ENCODE measurements around the gene SHC2.
"Not testable (repeated sequence)": the region's sequence is repeated elsewhere in the genome, so short reads cannot be mapped to it uniquely, and the experiment has no call there.

SHC2 gene

DNA sequence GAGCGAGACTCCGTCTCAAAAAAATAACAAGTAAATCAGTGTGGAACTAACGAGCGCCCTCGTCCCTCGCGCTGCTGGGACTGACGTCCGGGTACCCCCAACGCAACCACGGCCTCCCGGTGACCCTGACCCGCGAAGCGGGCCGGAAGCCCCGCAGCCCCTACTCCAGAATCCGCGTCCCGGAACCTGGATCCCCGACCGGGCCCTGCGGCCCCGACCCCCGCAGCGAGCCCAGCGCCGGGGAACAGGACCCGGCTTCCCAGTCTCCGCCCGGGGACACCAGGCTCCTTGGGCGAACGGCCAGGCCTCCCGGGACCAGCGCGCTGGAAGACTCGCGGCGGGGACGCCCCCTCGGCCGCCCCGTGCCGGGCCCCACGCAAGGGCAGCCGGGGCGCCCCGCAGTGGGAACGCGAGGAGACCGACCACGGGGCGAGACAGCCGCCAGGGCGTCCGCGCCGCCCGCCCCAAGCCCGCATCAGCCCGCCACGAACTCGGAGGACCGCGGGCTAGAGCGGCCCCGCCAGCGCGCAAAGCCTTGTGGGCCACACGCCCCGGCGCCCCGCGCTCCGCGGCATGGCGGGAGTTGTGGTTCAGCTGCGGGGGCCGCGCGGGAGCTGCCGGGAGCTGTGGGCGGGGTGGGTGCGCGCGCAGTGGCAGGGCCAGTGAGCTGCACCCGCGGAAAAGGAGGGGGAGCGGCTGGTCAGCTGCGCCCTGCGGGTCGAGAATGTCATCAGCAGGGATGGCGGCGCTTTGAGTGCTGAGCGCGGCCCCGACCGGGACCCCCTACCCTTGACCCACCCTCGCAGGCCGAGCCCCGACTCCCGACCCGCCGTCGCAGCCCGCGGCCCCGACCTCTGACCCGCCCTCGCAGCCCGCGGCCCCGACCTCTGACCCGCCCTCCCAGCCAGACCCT, 27.9 kb upstream of the SHC2 start:
- peak overlapping the region; percentile 94 for H3K9ac ChIP-seq (ENCODE audit: low read depth, low read length)
- H3K9me3 ChIP-seq (ENCODE audit: insufficient read depth, low read depth, low read length) = no peaks in the 10 kb centered on the region
- peaks cover 8% of the 10 kb centered on the region; the same call in 1 of the 2 replicates for H3K27me3 ChIP-seq (ENCODE audit: insufficient read depth, low read length)
- under 1% methylated on average over 114 of the region's 114 CpGs for WGBS
- peak overlapping the region; percentile 90 for H3K27ac ChIP-seq (ENCODE audit: low read depth, low read length)
- no peaks in the 10 kb centered on the region for H3K36me3 ChIP-seq (ENCODE audit: insufficient read depth, low read length)
- peaks cover 5% of the 10 kb centered on the region; the same call in 1 of the 2 replicates for H3K4me1 ChIP-seq (ENCODE audit: insufficient read depth, low read length)
- H3K4me3 ChIP-seq (ENCODE audit: low read length) = peak overlapping the region; percentile 94

DNA sequence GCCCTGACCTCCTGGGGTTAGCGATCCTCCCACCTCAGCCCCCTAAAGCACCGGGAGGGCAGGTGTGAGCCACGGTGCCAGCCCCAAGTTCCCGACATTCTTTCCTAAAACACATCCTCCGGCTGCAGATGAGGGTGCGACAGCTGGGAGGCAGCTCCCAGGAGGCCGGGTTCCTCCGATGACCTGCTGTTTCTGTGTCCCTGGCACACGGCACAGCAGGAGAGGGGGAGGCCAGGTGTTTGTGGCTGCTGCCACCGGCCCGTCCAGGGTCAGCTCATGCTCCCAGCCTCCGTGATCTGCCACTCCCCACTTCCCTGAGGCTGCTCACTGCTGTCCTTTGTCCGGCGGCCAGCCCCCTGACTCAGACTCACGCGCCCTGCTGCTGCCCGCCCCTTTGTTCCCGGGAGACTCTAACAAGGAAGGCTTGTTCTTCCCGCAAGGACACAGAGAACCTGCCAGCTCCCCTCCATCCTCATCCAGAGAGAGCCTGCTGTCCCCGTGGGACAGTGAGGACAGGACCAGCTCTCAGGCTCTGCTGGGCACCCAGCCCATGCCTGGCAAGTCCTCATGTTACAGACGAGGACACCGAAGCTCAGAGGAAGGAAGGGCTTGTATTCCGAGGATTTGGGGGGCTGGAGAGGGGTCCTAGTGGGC, 24.9 kb upstream of the SHC2 start:
- H3K9ac ChIP-seq (ENCODE audit: low read depth, low read length) = peak overlapping the region; percentile 38
- peak overlapping the region; percentile 23 for H3K4me3 ChIP-seq (ENCODE audit: low read length)
- H3K27ac ChIP-seq (ENCODE audit: low read depth, low read length) = peak overlapping the region; percentile 47; the same call in 1 of the 2 replicates
- 14% methylated on average over 23 of the region's 23 CpGs for WGBS
- H3K9me3 ChIP-seq (ENCODE audit: insufficient read depth, low read depth, low read length) = peaks cover 8% of the 10 kb centered on the region; the same call in 1 of the 2 replicates
- peaks cover 5% of the 10 kb centered on the region; the same call in 1 of the 2 replicates for H3K4me1 ChIP-seq (ENCODE audit: insufficient read depth, low read length)
- no peaks in the 10 kb centered on the region for H3K36me3 ChIP-seq (ENCODE audit: insufficient read depth, low read length)
- H3K27me3 ChIP-seq (ENCODE audit: insufficient read depth, low read length) = peaks cover 8% of the 10 kb centered on the region; the same call in 1 of the 2 replicates

DNA sequence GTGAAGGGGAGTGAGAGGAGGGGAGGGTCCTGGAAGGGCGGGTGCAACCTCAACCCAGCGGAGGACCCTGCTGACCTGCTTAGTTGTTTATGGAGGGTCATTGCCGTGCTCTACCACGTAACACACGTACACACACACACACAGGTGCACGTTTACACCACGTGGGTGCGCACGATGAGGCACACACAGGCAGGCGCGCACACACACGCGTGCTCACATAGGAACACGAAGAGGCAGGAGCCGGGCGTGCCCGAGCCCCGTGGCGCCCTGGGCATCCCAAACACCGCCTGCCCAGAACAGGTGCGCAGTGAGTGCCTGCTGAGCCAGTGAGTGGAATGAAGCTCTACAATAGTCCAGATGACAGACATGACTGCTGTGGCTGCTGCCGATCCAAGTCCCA, 24.2 kb upstream of the SHC2 start:
- Histone ChIP-seq H3K4me1 (ENCODE audit: insufficient read depth, low read length) (peaks cover 5% of the 10 kb centered on the region; the same call in 1 of the 2 replicates), H3K9me3 (ENCODE audit: insufficient read depth, low read depth, low read length) (peaks cover 11% of the 10 kb centered on the region; the same call in 1 of the 2 replicates), H3K4me3 (ENCODE audit: low read length) (peak overlapping the region; percentile 18; the same call in 1 of the 2 replicates), H3K27ac (ENCODE audit: low read depth, low read length) (no peak overlapping the region), H3K36me3 (ENCODE audit: insufficient read depth, low read length) (no peaks in the 10 kb centered on the region), H3K27me3 (ENCODE audit: insufficient read depth, low read length) (peaks cover 8% of the 10 kb centered on the region; the same call in 1 of the 2 replicates), H3K9ac (ENCODE audit: low read depth, low read length) (peak overlapping the region; percentile 38; the same call in 1 of the 2 replicates)
- WGBS = 82% methylated on average over 22 of the region's 22 CpGs

DNA sequence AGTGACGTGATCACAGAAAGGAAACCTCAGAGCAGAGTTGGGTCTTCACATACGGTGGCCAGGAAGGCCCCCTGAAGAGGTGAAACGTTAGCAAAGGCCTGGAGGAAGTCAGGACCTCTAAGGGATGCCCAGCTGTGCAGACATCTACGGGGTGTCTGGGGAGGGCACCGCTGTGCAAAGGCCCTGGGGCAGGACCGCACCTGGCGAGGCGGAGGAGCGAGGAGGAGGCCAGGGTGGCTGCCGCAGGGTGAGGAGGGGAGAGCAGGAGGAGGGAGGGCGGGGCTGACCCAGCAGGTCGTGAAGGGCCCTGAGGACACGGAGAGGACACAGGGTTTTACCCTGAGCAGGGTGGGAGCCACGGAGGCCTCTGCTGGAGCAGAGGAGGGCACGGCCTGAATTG, 23.7 kb upstream of the SHC2 start:
- H3K4me1 ChIP-seq (ENCODE audit: insufficient read depth, low read length) = peaks cover 5% of the 10 kb centered on the region; the same call in 1 of the 2 replicates

DNA sequence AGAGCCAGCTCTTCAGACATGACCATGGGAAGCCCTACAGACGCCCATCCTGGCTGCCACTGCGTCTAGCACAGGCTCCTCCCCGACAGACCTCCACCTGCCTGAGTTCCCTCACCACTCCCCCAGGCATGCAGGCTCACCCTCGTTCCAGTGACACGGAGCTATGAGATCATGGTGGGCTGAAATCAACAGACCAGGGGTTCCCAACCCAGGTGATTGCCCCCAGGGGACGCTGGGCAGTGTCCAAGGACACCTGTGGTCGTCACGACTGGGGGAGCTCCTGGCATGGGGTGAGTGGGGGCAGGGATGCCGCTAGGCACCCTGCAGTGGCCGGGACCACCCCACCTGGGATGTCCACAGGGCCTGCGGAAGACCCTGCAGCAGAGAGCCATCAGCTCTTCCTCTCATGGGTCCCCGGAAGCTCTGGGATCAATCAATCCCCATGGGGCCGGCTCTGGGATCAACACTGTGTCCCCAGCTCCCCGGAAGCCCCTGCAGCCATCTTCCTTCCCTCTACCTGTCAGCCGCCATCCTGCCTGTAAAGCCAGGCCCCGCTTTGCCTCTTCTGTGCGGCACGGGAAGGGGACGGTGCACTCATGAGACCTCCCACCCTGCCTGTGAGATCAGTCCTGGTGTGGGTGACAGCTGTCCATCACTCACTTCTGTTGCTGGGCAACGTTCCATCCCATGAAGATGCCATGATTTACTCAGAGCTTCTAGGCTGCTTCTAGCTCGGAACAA, 22.7 kb upstream of the SHC2 start:
- 79% methylated on average over 21 of the region's 21 CpGs for WGBS

More for the DNA sequence above, 23.7 kb upstream of the SHC2 start:
- 70% methylated on average over 15 of the region's 15 CpGs for WGBS
- H3K27me3 ChIP-seq (ENCODE audit: insufficient read depth, low read length) = peaks cover 8% of the 10 kb centered on the region; the same call in 1 of the 2 replicates
- no peak overlapping the region for H3K9ac ChIP-seq (ENCODE audit: low read depth, low read length)
- no peak overlapping the region for H3K27ac ChIP-seq (ENCODE audit: low read depth, low read length)
- H3K4me3 ChIP-seq (ENCODE audit: low read length) = no peak overlapping the region
- no peaks in the 10 kb centered on the region for H3K36me3 ChIP-seq (ENCODE audit: insufficient read depth, low read length)
- peaks cover 11% of the 10 kb centered on the region; the same call in 1 of the 2 replicates for H3K9me3 ChIP-seq (ENCODE audit: insufficient read depth, low read depth, low read length)

DNA sequence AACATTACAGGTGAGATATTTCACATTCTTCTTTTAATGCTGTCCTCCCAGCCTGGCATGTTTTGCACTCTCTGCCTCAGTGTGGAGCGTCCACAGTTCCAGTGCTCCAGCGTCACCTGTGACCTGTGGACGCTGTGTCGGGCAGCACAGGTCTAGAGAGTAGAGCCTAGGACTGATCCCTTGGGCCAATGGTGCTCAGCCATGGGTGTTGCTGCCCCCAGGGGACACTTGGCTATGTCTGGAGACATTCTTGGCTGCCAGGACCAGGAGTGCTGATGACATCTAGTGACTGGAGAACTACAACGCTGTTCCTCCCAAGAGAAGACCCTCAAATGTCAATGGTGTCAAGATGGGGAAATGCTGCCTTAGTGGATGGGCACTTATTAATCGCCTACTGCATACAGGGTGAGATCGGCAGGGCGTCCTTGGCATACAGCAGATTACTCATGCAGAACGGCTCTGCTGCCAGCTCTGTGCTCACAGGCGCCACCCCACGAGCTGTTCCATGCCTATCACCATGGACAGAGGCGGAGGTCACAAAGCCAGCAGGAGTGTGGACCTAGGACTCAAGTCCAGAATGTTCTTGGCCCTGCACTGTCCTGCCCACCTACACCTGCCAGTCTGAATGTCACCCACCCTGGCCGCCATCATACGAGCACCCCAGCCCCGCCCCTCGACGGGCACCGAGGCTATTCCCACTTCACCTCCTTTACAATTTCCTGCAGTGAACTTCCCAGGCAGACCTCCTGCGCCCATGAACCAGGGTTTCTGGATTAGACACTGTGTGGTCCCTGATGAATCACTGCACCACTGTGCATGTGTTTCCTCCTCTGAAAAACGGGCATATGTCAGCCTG, 21.6 kb upstream of the SHC2 start:
- peaks cover 5% of the 10 kb centered on the region for H3K4me1 ChIP-seq (ENCODE audit: insufficient read depth, low read length)
- peaks cover 11% of the 10 kb centered on the region; the same call in 1 of the 2 replicates for H3K9me3 ChIP-seq (ENCODE audit: insufficient read depth, low read depth, low read length)
- H3K27ac ChIP-seq (ENCODE audit: low read depth, low read length) = no peak overlapping the region
- no peak overlapping the region for H3K4me3 ChIP-seq (ENCODE audit: low read length)
- peaks cover 8% of the 10 kb centered on the region; the same call in 1 of the 2 replicates for H3K27me3 ChIP-seq (ENCODE audit: insufficient read depth, low read length)
- 55% methylated on average over 20 of the region's 20 CpGs for WGBS
- H3K9ac ChIP-seq (ENCODE audit: low read depth, low read length) = no peak overlapping the region
- H3K36me3 ChIP-seq (ENCODE audit: insufficient read depth, low read length) = no peaks in the 10 kb centered on the region

More for the DNA sequence above, 22.7 kb upstream of the SHC2 start:
- Histone ChIP-seq H3K36me3 (ENCODE audit: insufficient read depth, low read length) (no peaks in the 10 kb centered on the region), H3K4me1 (ENCODE audit: insufficient read depth, low read length) (peaks cover 5% of the 10 kb centered on the region), H3K9me3 (ENCODE audit: insufficient read depth, low read depth, low read length) (peaks cover 11% of the 10 kb centered on the region; the same call in 1 of the 2 replicates), H3K27me3 (ENCODE audit: insufficient read depth, low read length) (peaks cover 8% of the 10 kb centered on the region; the same call in 1 of the 2 replicates), H3K9ac (ENCODE audit: low read depth, low read length) (no peak overlapping the region), H3K27ac (ENCODE audit: low read depth, low read length) (no peak overlapping the region), H3K4me3 (ENCODE audit: low read length) (no peak overlapping the region)

DNA sequence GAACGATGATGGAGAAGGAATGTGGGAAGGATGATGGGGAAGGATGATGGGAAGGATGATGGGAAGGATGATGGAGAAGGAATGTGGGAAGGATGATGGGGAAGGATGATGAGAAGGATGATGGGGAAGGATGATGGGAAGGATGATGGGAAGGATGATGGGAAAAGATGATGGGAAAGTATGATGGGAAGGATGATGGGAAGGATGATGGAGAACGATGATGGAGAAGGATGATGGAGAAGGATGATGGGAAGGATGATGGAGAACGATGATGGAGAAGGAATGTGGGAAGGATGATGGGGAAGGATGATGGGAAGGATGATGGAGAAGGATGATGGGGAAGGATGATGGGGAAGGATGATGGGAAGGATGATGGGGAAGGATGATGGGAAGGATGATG, 20.3 kb upstream of the SHC2 start:
- H3K9ac ChIP-seq (ENCODE audit: low read depth, low read length); H3K27ac ChIP-seq (ENCODE audit: low read depth, low read length); H3K36me3 ChIP-seq (ENCODE audit: insufficient read depth, low read length); H3K4me3 ChIP-seq (ENCODE audit: low read length); H3K27me3 ChIP-seq (ENCODE audit: insufficient read depth, low read length); H3K4me1 ChIP-seq (ENCODE audit: insufficient read depth, low read length): not testable (repeated sequence)
- peaks cover 11% of the 10 kb centered on the region; the same call in 1 of the 2 replicates for H3K9me3 ChIP-seq (ENCODE audit: insufficient read depth, low read depth, low read length)
- WGBS = 86% methylated on average over 3 of the region's 3 CpGs

DNA sequence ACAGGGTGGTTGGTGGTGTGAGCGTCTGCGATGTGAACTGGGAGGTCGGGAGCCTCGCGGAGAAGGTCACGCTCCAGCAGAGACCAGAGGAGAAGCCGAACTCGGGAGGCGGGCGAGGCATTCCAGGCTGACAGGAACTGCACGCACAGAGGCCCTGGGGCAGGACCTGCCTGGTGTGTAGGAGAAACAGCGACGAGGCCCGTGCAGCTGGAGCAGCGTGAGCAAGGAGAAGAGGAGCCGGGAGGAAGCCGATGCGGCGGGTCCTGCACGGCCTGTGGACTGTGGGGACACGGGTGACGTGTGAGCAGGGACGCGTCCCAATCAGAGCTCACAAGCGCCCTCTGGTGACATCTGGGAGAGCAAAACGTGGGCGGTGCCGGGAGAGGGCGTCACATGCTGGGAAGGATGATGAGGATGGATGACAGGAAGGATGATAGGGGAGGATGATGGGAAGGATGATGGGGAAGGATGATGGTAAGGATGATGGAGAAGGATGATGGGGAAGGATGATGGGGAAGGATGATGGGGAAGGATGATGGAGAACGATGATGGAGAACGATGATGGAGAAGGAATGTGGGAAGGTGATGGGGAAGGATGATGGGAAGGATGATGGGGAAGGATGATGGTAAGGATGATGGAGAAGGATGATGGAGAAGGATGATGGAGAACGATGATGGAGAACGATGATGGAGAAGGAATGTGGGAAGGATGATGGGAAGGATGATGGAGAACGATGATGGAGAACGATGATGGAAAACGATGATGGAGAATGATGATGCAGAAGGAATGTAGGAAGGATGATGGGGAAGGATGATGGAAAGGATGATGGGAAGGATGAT, 19.4 kb upstream of the SHC2 start:
- no peak overlapping the region for H3K4me3 ChIP-seq (ENCODE audit: low read length)
- peaks cover 4% of the 10 kb centered on the region; the same call in 1 of the 2 replicates for H3K27me3 ChIP-seq (ENCODE audit: insufficient read depth, low read length)
- no peaks in the 10 kb centered on the region for H3K36me3 ChIP-seq (ENCODE audit: insufficient read depth, low read length)
- H3K27ac ChIP-seq (ENCODE audit: low read depth, low read length) = no peak overlapping the region
- H3K9ac ChIP-seq (ENCODE audit: low read depth, low read length) = no peak overlapping the region
- H3K4me1 ChIP-seq (ENCODE audit: insufficient read depth, low read length) = no peaks in the 10 kb centered on the region; the same call in 1 of the 2 replicates
- peaks cover 11% of the 10 kb centered on the region; the same call in 1 of the 2 replicates for H3K9me3 ChIP-seq (ENCODE audit: insufficient read depth, low read depth, low read length)
- WGBS = 34% methylated on average over 36 of the region's 36 CpGs

DNA sequence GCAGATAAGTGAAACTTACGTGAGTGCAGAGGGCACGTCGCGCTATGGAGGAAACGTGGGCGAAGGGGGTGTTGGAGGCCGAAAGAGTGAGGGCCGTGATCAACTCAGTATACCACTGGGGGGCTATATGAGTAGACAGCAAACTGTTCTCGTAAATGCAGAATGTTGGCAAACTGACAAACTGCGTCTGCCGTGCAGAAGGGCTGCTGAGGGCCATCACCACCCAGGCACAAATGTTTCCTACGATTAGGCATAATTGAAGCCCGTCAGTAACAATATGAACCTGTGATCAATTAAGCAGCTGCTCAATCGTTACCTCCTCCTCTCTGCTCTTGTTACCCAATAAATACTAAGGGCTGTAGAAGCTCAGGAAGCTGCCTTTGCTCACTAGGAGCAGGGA, 18.1 kb upstream of the SHC2 start:
- no peaks in the 10 kb centered on the region for H3K27me3 ChIP-seq (ENCODE audit: insufficient read depth, low read length)
- no peaks in the 10 kb centered on the region; the same call in 1 of the 2 replicates for H3K4me1 ChIP-seq (ENCODE audit: insufficient read depth, low read length)
- H3K9me3 ChIP-seq (ENCODE audit: insufficient read depth, low read depth, low read length) = peaks cover 11% of the 10 kb centered on the region; the same call in 1 of the 2 replicates
- H3K27ac ChIP-seq (ENCODE audit: low read depth, low read length) = no peak overlapping the region
- no peak overlapping the region for H3K4me3 ChIP-seq (ENCODE audit: low read length)
- 87% methylated on average over 14 of the region's 14 CpGs for WGBS
- no peak overlapping the region for H3K9ac ChIP-seq (ENCODE audit: low read depth, low read length)
- no peaks in the 10 kb centered on the region for H3K36me3 ChIP-seq (ENCODE audit: insufficient read depth, low read length)
